ENCODE measurements around the gene RPP38.

The RPP38 gene

GRCh38 chr10:15121707-15122106 is 24.6 kb downstream of the RPP38 start:
- Histone ChIP-seq H3K27me3 (ENCODE audit: insufficient read depth, poor library complexity, severe bottlenecking) (no peaks in the 10 kb centered on the region), H3K27ac (replicated peaks) (no peak overlapping the region), H3K4me3 (replicated peaks; ENCODE audit: insufficient read depth, low read length) (no peak overlapping the region)
- no peak for TF ChIP-seq CTCF (IDR thresholded peaks at IDR 0.05; ENCODE audit: insufficient read depth, low read length)
- TF ChIP-seq GABPA (IDR thresholded peaks at IDR 0.05; ENCODE audit: low read depth), result no peak
- no peak for TF ChIP-seq POLR2AphosphoS5 (IDR thresholded peaks at IDR 0.05; ENCODE audit: low read depth)
- TF ChIP-seq SPI1 (IDR thresholded peaks at IDR 0.05; ENCODE audit: borderline replicate concordance, low read depth), result no peak
- no peak for TF ChIP-seq REST (IDR thresholded peaks at IDR 0.05; ENCODE audit: insufficient replicate concordance, low read depth)
- no peak for DNase-seq (ENCODE audit: low read depth in 1 of 2, low spot score in 1 of 2)

- H3K27ac ChIP-seq (replicated peaks), result no peak overlapping the region
- no peak for DNase-seq (ENCODE audit: low read depth in 1 of 2, low spot score in 1 of 2)
- TF ChIP-seq SPI1 (IDR thresholded peaks at IDR 0.05; ENCODE audit: borderline replicate concordance, low read depth) (no peak), REST (IDR thresholded peaks at IDR 0.05; ENCODE audit: insufficient replicate concordance, low read depth) (no peak), CTCF (IDR thresholded peaks at IDR 0.05; ENCODE audit: insufficient read depth, low read length) (no peak), GABPA (IDR thresholded peaks at IDR 0.05; ENCODE audit: low read depth) (no peak), POLR2AphosphoS5 (IDR thresholded peaks at IDR 0.05; ENCODE audit: low read depth) (no peak)
Observed at GRCh38 chr10:15122477-15123030, 25.4 kb downstream of the RPP38 start.

GRCh38 chr10:15123749-15124184 is 26.6 kb downstream of the RPP38 start:
- no peak overlapping the region for H3K27ac ChIP-seq (replicated peaks)
- TF ChIP-seq POLR2AphosphoS5 (IDR thresholded peaks at IDR 0.05; ENCODE audit: low read depth), result no peak
- no peak for TF ChIP-seq GABPA (IDR thresholded peaks at IDR 0.05; ENCODE audit: low read depth)
- no peak for TF ChIP-seq REST (IDR thresholded peaks at IDR 0.05; ENCODE audit: insufficient replicate concordance, low read depth)
- no peak for TF ChIP-seq SPI1 (IDR thresholded peaks at IDR 0.05; ENCODE audit: borderline replicate concordance, low read depth)
- TF ChIP-seq CTCF (IDR thresholded peaks at IDR 0.05; ENCODE audit: insufficient read depth, low read length), result no peak
- DNase-seq (ENCODE audit: low read depth in 1 of 2, low spot score in 1 of 2), result no peak
- no peaks in the 10 kb centered on the region for H3K27me3 ChIP-seq (ENCODE audit: insufficient read depth, poor library complexity, severe bottlenecking)
- H3K4me3 ChIP-seq (replicated peaks; ENCODE audit: insufficient read depth, low read length), result no peak overlapping the region

More at GRCh38 chr10:15122477-15123030, 25.4 kb downstream of the RPP38 start:
- Histone ChIP-seq H3K27me3 (ENCODE audit: insufficient read depth, poor library complexity, severe bottlenecking) (no peaks in the 10 kb centered on the region), H3K4me3 (replicated peaks; ENCODE audit: insufficient read depth, low read length) (no peak overlapping the region)
